ENCODE measurements around the gene CALN1. TPM values are rescaled to one million over a fixed set of nuclear protein-coding genes. Genes with fewer than 3 reads are reported as not detected.

Gene CALN1
- total and polyA plus RNA-seq, 9 of the 15 experiments (the other 6 are each of a cell fraction or from before 2014, with no cell fraction given), result 1.4 to 7.5 (median 3.3) TPM

DNA sequence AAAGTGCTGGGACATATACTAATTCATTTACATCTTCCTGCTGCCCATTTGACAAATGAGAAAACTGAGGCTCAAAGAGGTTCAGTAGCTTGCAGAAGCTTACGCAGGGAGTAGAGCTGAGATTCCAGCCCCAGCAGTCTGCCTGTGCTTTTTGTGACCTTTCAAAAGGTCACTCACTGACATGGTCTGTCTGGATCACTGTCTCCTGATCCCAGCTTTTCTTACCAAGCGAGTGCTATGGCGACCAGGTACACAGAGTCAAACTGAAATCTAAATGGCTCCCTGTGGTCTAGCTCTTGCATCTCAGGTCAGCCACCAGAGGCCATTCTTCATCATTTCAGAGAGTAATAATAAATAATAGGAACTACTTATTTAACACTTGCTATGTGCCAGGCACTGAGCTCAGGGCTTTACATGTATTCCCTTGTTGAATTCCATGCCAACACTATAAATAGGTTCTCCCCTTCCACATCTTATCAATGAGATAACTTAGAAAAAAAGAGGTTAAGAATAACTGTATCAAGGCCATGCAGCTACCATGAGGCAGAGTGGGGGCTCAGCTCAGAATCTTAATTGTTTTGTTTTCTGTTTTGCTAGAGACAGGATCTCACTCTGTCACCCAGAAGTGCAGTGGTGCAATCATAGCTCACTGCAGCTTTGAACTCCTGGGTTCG lies 381.0 kb downstream of the CALN1 start (continued):
- TF ChIP-seq DMBX1 (CRISPR knock-in tag; IDR thresholded peaks at IDR 0.05; ENCODE audit: borderline replicate concordance), result no peak
- no peak for TF ChIP-seq ZNF75A (CRISPR knock-in tag; IDR thresholded peaks at IDR 0.05)
- no peak for TF ChIP-seq ZKSCAN3 (CRISPR knock-in tag; IDR thresholded peaks at IDR 0.05)
- TF ChIP-seq HNRNPLL (IDR thresholded peaks at IDR 0.05; ENCODE audit: low read depth, low read length, poor library complexity, severe bottlenecking), result no peak
- TF ChIP-seq RFX7 (CRISPR knock-in tag; IDR thresholded peaks at IDR 0.05), result no peak
- no peak for TF ChIP-seq ZNF232 (CRISPR knock-in tag; IDR thresholded peaks at IDR 0.05)

GRCh38 chr7:72028267-72028666 lies 383.9 kb downstream of the CALN1 start:
- Histone ChIP-seq H4K20me1 (replicated peaks; ENCODE audit: control insufficient read depth, insufficient read depth, low read length) (no peaks in the 10 kb centered on the region), H3K4me1 (replicated peaks in 1 of 2; ENCODE audit: control insufficient read depth in 2 of 2, insufficient read depth in 2 of 2, low read length in 2 of 2) (no peaks in the 10 kb centered on the region), H3K27me3 (ENCODE audit: control insufficient read depth in 2 of 2, insufficient read depth in 2 of 2, low read length in 2 of 2) (no peaks in the 10 kb centered on the region), H3K36me3 (ENCODE audit: control insufficient read depth, insufficient read depth, low read length) (no peaks in the 10 kb centered on the region), H3K4me2 (ENCODE audit: insufficient read depth, low read length) (no peak overlapping the region), H2AFZ (ENCODE audit: low read depth, low read length) (no peak overlapping the region), H3K9me3 (replicated peaks; ENCODE audit: control insufficient read depth, insufficient read depth, low read depth, low read length) (no peaks in the 10 kb centered on the region), H3K9me1 (ENCODE audit: control insufficient read depth, insufficient read depth, low read length) (no peaks in the 10 kb centered on the region), H3K9ac (ENCODE audit: insufficient read depth in 1 of 2, low read depth in 2 of 2, low read length in 2 of 2) (no peak overlapping the region), H3K79me2 (ENCODE audit: control insufficient read depth, insufficient read depth, low read length) (no peaks in the 10 kb centered on the region), H3K4me3 (no peak overlapping the region), H3K27ac (ENCODE audit: extremely low read depth, low read depth, low read length) (no peak overlapping the region)
- no TSS peak for BruUV-seq (replicated peaks)
- in situ Hi-C loops (cut with MboI), result no loop called here
- 10% methylated on average over 6 of the region's 6 CpGs for WGBS (ENCODE audit: insufficient coverage, low coverage, missing lambda C conversion rate)
- ChIA-PET POLR2A (interaction anchor here (0.6 to 1.7 kb wide), 3 partner anchors 9 to 329 kb away, joined by 3 read pairs; no protein-coding TSS in a partner anchor), CTCF (ENCODE audit: low intra/inter-chr PET ratio) (no interaction called here)
- no peak for FAIRE-seq
- intact Hi-C loops (cut with micrococcal nuclease), result no loop called here
- DNase-seq (ENCODE audit: extremely low read depth in 1 of 4, low spot score in 3 of 4), result no peak
- ATAC-seq, result no peak
- TF ChIP-seq ZKSCAN3 (CRISPR knock-in tag; IDR thresholded peaks at IDR 0.05) (no peak), NUFIP1 (IDR thresholded peaks at IDR 0.05; ENCODE audit: partially characterized antibody) (no peak), TCFL5 (CRISPR knock-in tag; conservative IDR thresholded peaks at IDR 0.05) (no peak), ZNF639 (CRISPR knock-in tag; conservative IDR thresholded peaks at IDR 0.05 in 1 of 2, IDR thresholded peaks at IDR 0.05 in 1 of 2) (no peak), TBP (optimal IDR thresholded peaks at IDR 0.05; ENCODE audit: low read depth, low read length) (no peak), COPS2 (conservative IDR thresholded peaks at IDR 0.05) (no peak), USF1 (CRISPR knock-in tag; IDR thresholded peaks at IDR 0.05) (no peak), PCBP2 (IDR thresholded peaks at IDR 0.05; ENCODE audit: low read depth, low read length, poor library complexity, severe bottlenecking) (no peak), ZFP1 (CRISPR knock-in tag; IDR thresholded peaks at IDR 0.05) (no peak), E2F5 (CRISPR knock-in tag; IDR thresholded peaks at IDR 0.05) (no peak)
- TF ChIP-seq, protein P1, sequence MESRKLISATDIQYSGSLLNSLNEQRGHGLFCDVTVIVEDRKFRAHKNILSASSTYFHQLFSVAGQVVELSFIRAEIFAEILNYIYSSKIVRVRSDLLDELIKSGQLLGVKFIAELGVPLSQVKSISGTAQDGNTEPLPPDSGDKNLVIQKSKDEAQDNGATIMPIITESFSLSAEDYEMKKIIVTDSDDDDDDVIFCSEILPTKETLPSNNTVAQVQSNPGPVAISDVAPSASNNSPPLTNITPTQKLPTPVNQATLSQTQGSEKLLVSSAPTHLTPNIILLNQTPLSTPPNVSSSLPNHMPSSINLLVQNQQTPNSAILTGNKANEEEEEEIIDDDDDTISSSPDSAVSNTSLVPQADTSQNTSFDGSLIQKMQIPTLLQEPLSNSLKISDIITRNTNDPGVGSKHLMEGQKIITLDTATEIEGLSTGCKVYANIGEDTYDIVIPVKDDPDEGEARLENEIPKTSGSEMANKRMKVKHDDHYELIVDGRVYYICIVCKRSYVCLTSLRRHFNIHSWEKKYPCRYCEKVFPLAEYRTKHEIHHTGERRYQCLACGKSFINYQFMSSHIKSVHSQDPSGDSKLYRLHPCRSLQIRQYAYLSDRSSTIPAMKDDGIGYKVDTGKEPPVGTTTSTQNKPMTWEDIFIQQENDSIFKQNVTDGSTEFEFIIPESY (CRISPR knock-in tag; IDR thresholded peaks at IDR 0.05), result no peak
